ENCODE results near the gene SSR1.
"Not testable (repeated sequence)": the region's sequence is repeated elsewhere in the genome, so short reads cannot be mapped to it uniquely, and the experiment has no call there.

The SSR1 gene

GRCh38 chr6:7312616-7313504 is at the start of gene SSR1:
Gene SSR1 (minus strand): TSS chr6:7313199. CDS start chr6:7313120, 79 bp downstream.
- DNase-seq (ENCODE audit: low read depth in 3 of 3, low spot score in 1 of 3), result peak; percentile 77 to 85 (median 83)

- not testable (repeated sequence) for DNase-seq (ENCODE audit: low read depth in 3 of 3, low spot score in 1 of 3)
Measured at GRCh38 chr6:7351916-7352315, 38.9 kb upstream of the SSR1 start.

- not testable (repeated sequence) for DNase-seq (ENCODE audit: low read depth in 3 of 3, low spot score in 1 of 3)
Measured at GRCh38 chr6:7350591-7350990, 37.6 kb upstream of the SSR1 start.

- DNase-seq (ENCODE audit: low read depth in 3 of 3, low spot score in 1 of 3), result not testable (repeated sequence)
Measured at GRCh38 chr6:7347551-7347997, 34.6 kb upstream of the SSR1 start.

GRCh38 chr6:7344773-7345450 is 31.9 kb upstream of the SSR1 start:
- DNase-seq (ENCODE audit: low read depth in 3 of 3, low spot score in 1 of 3), result not testable (repeated sequence)

GRCh38 chr6:7343546-7344475 is 30.8 kb upstream of the SSR1 start:
- no peak for DNase-seq (ENCODE audit: low read depth in 3 of 3, low spot score in 1 of 3)

GRCh38 chr6:7341989-7342742 is 29.2 kb upstream of the SSR1 start:
- DNase-seq (ENCODE audit: low read depth in 3 of 3, low spot score in 1 of 3), result no peak

GRCh38 chr6:7341271-7341670 is 28.3 kb upstream of the SSR1 start:
- DNase-seq (ENCODE audit: low read depth in 3 of 3, low spot score in 1 of 3), result no peak

GRCh38 chr6:7339007-7339732 is 26.2 kb upstream of the SSR1 start:
- DNase-seq (ENCODE audit: low read depth in 3 of 3, low spot score in 1 of 3), result not testable (repeated sequence)

- DNase-seq (ENCODE audit: low read depth in 3 of 3, low spot score in 1 of 3), result no peak
Measured at GRCh38 chr6:7338031-7338430, 25.0 kb upstream of the SSR1 start.

GRCh38 chr6:7335519-7335918 is 22.5 kb upstream of the SSR1 start:
- no peak for DNase-seq (ENCODE audit: low read depth in 3 of 3, low spot score in 1 of 3)

- no peak for DNase-seq (ENCODE audit: low read depth in 3 of 3, low spot score in 1 of 3)
Measured at GRCh38 chr6:7334685-7335084, 21.7 kb upstream of the SSR1 start.

GRCh38 chr6:7332090-7332745 is 19.2 kb upstream of the SSR1 start:
- DNase-seq (ENCODE audit: low read depth in 3 of 3, low spot score in 1 of 3), result no peak

- no peak for DNase-seq (ENCODE audit: low read depth in 3 of 3, low spot score in 1 of 3)
Measured at GRCh38 chr6:7331452-7331851, 18.5 kb upstream of the SSR1 start.

- DNase-seq (ENCODE audit: low read depth in 3 of 3, low spot score in 1 of 3), result no peak
Measured at GRCh38 chr6:7328243-7328642, 15.2 kb upstream of the SSR1 start.

- DNase-seq (ENCODE audit: low read depth in 3 of 3, low spot score in 1 of 3), result no peak
Measured at GRCh38 chr6:7325750-7326149, 12.8 kb upstream of the SSR1 start.

- DNase-seq (ENCODE audit: low read depth in 3 of 3, low spot score in 1 of 3), result no peak
Measured at GRCh38 chr6:7324520-7324919, 11.5 kb upstream of the SSR1 start.

GRCh38 chr6:7323074-7323473 is 10.1 kb upstream of the SSR1 start:
- DNase-seq (ENCODE audit: low read depth in 3 of 3, low spot score in 1 of 3), result no peak

GRCh38 chr6:7321866-7322265 is 8.9 kb upstream of the SSR1 start:
- DNase-seq (ENCODE audit: low read depth in 3 of 3, low spot score in 1 of 3), result not testable (repeated sequence)
